ENCODE data around the gene KDM3A. TPM values are rescaled to one million over a fixed set of nuclear protein-coding genes. Genes with fewer than 3 reads are reported as not detected.
A peak's percentile ranks its signal among the peaks of the same experiment; 100 is the strongest.

Gene KDM3A
- polyA plus RNA-seq, 1 donor from 2014 or later: 51.2 TPM

GRCh38 chr2:86445436-86445835 lies 4.3 kb downstream of the KDM3A start:
- Histone ChIP-seq H3K9ac (ENCODE audit: low read length) (no peak overlapping the region), H3K27me3 (ENCODE audit: insufficient read depth, low read depth, low read length) (no peaks in the 10 kb centered on the region), H3K36me3 (ENCODE audit: insufficient read depth, low read length) (no peaks in the 10 kb centered on the region), H3K9me2 (ENCODE audit: insufficient read depth, low read length) (no peaks in the 10 kb centered on the region), H4K20me1 (ENCODE audit: insufficient read depth) (no peaks in the 10 kb centered on the region), H3K9me3 (ENCODE audit: low read length) (no peaks in the 10 kb centered on the region), H3K4me3 (ENCODE audit: low read length) (peak overlapping the region; percentile 79), H2AFZ (ENCODE audit: low read depth, low read length) (no peak overlapping the region), H3K27ac (ENCODE audit: low read length) (no peak overlapping the region), H3K79me2 (replicated peaks; ENCODE audit: insufficient read depth, low read length) (peaks cover 76% of the 10 kb centered on the region), H3F3A (ENCODE audit: insufficient read depth, low read length, poor library complexity, severe bottlenecking) (peaks cover 12% of the 10 kb centered on the region), H3K4me2 (ENCODE audit: low read length) (no peak overlapping the region)
- TF ChIP-seq SMC3 (conservative IDR thresholded peaks at IDR 0.05; ENCODE audit: poor library complexity): no peak
- TF ChIP-seq CTCF (IDR thresholded peaks at IDR 0.05; ENCODE audit: poor library complexity, severe bottlenecking): no peak
- no peak for TF ChIP-seq EP300 (conservative IDR thresholded peaks at IDR 0.05; ENCODE audit: poor library complexity, severe bottlenecking)
- no peak for TF ChIP-seq RAD21 (conservative IDR thresholded peaks at IDR 0.05)
- TF ChIP-seq EZH2 (IDR thresholded peaks at IDR 0.05; ENCODE audit: borderline replicate concordance, insufficient read depth, low read length, poor library complexity, severe bottlenecking): no peak
- TF ChIP-seq TAF1 (IDR thresholded peaks at IDR 0.05; ENCODE audit: low read depth): no peak

GRCh38 chr2:86446060-86446459 lies 4.9 kb downstream of the KDM3A start:
- Histone ChIP-seq H4K20me1 (ENCODE audit: insufficient read depth) (no peaks in the 10 kb centered on the region), H3K4me3 (ENCODE audit: low read length) (no peak overlapping the region), H3K9me2 (ENCODE audit: insufficient read depth, low read length) (no peaks in the 10 kb centered on the region), H3K9me3 (ENCODE audit: low read length) (no peaks in the 10 kb centered on the region), H3K4me2 (ENCODE audit: low read length) (no peak overlapping the region), H3F3A (ENCODE audit: insufficient read depth, low read length, poor library complexity, severe bottlenecking) (peaks cover 12% of the 10 kb centered on the region), H3K27ac (ENCODE audit: low read length) (no peak overlapping the region), H3K27me3 (ENCODE audit: insufficient read depth, low read depth, low read length) (no peaks in the 10 kb centered on the region), H3K9ac (ENCODE audit: low read length) (no peak overlapping the region), H3K36me3 (ENCODE audit: insufficient read depth, low read length) (no peaks in the 10 kb centered on the region), H3K79me2 (replicated peaks; ENCODE audit: insufficient read depth, low read length) (peaks cover 76% of the 10 kb centered on the region), H2AFZ (ENCODE audit: low read depth, low read length) (no peak overlapping the region)
- TF ChIP-seq RAD21 (conservative IDR thresholded peaks at IDR 0.05): no peak
- no peak for TF ChIP-seq SMC3 (conservative IDR thresholded peaks at IDR 0.05; ENCODE audit: poor library complexity)
- no peak for TF ChIP-seq REST (IDR thresholded peaks at IDR 0.05; ENCODE audit: borderline replicate concordance)
- TF ChIP-seq TAF1 (IDR thresholded peaks at IDR 0.05; ENCODE audit: low read depth): no peak
- TF ChIP-seq CTCF (IDR thresholded peaks at IDR 0.05; ENCODE audit: poor library complexity, severe bottlenecking): no peak
- TF ChIP-seq MXI1 (conservative IDR thresholded peaks at IDR 0.05; ENCODE audit: poor library complexity, severe bottlenecking): no peak
- no peak for TF ChIP-seq EZH2 (IDR thresholded peaks at IDR 0.05; ENCODE audit: borderline replicate concordance, insufficient read depth, low read length, poor library complexity, severe bottlenecking)
- no peak for TF ChIP-seq POLR2AphosphoS5 (IDR thresholded peaks at IDR 0.05)
- TF ChIP-seq EP300 (conservative IDR thresholded peaks at IDR 0.05; ENCODE audit: poor library complexity, severe bottlenecking): no peak
